HepG2 (cell line): ENCODE results near the gene RASIP1. TPM values are rescaled to one million over a fixed set of nuclear protein-coding genes. Genes with fewer than 3 reads are reported as not detected.

Experiments used
- ASH2L ChIP-seq: fragments of 300-600, 200-600 bp; sonication (generic); IDR thresholded peaks from 2 replicates; pipeline ENCODE4 v1.7.0; 2017; ENCODE audit warnings: low read depth, mild to moderate bottlenecking, moderate library complexity, mixed read lengths, low read length; ENCODE audit not compliant: insufficient read length
- BATF2 ChIP-seq: sonication (generic); formaldehyde crosslinking; IDR thresholded peaks from 2 replicates; pipeline ENCODE4 v1.8.0; 2022; ENCODE audit warnings: mild to moderate bottlenecking, missing genetic modification reagents, moderate library complexity
- CTCF ChIP-seq: sonication (generic); formaldehyde crosslinking; IDR thresholded peaks from 2 replicates; pipeline ENCODE4 v1.5.0; 2020; ENCODE audit warnings: mild to moderate bottlenecking, missing genetic modification reagents, moderate library complexity
- DRAP1 ChIP-seq: IDR thresholded peaks from 2 replicates; pipeline ENCODE4 v1.6.1; 2016; ENCODE audit warnings: missing genetic modification reagents, missing compliant biosample characterization
- EP300 ChIP-seq, 3 experiments: sonication (generic) in 1 of 3; formaldehyde crosslinking in 1 of 3; IDR thresholded peaks; 2 replicates each; pipeline versions ENCODE4 v1.5.1 to v1.6.1; 2011 to 2020; ENCODE audit warnings: low read depth in 2 of 3, low read length in 2 of 3, borderline replicate concordance in 1 of 3, improper control_type of control experiment in 1 of 3, mild to moderate bottlenecking in 1 of 3, missing genetic modification reagents in 1 of 3, moderate library complexity in 1 of 3
- HNF4A ChIP-seq: sonication (generic); formaldehyde crosslinking; IDR thresholded peaks from 2 replicates; pipeline ENCODE4 v1.4.0; 2020; ENCODE audit warnings: missing genetic modification reagents
- HNRNPUL1 ChIP-seq: fragments of 200-400 bp; formaldehyde crosslinking; IDR thresholded peaks from 2 replicates; pipeline ENCODE4 v1.6.1; 2017; ENCODE audit warnings: low read depth, mild to moderate bottlenecking, low read length, moderate library complexity
- MTERF4 ChIP-seq: sonication (generic); formaldehyde crosslinking; IDR thresholded peaks from 2 replicates; pipeline ENCODE4 v1.8.0; 2023; ENCODE audit warnings: mild to moderate bottlenecking, missing genetic modification reagents
- NBN ChIP-seq: fragments of 450-650 bp; conservative IDR thresholded peaks from 2 replicates; pipeline ENCODE4 v1.6.1; 2017
- NRL ChIP-seq: sonication (generic); formaldehyde crosslinking; IDR thresholded peaks from 2 replicates; pipeline ENCODE4 v1.5.0; 2020; ENCODE audit warnings: missing genetic modification reagents, mild to moderate bottlenecking, moderate library complexity, borderline replicate concordance
- SKI ChIP-seq: fragments of 450-650 bp; IDR thresholded peaks from one replicate; pipeline ENCODE4 v1.6.1; 2018; ENCODE audit warnings: mild to moderate bottlenecking; ENCODE audit not compliant: partially characterized antibody
- ZBED4 ChIP-seq: sonication (generic); formaldehyde crosslinking; IDR thresholded peaks from 2 replicates; pipeline ENCODE4 v1.4.0; 2020; ENCODE audit warnings: missing genetic modification reagents, borderline replicate concordance
- ZFP82 ChIP-seq: sonication (generic); formaldehyde crosslinking; IDR thresholded peaks from 2 replicates; pipeline ENCODE4 v1.5.1; 2020; ENCODE audit warnings: mild to moderate bottlenecking, missing genetic modification reagents, borderline replicate concordance
- ZNF282 ChIP-seq: fragments of 450-650 bp; IDR thresholded peaks from 2 replicates; pipeline ENCODE4 v1.6.1; 2018; ENCODE audit not compliant: partially characterized antibody
- ZNF451 ChIP-seq: sonication (generic); formaldehyde crosslinking; IDR thresholded peaks from 2 replicates; pipeline ENCODE4 v1.5.0; 2020; ENCODE audit warnings: mild to moderate bottlenecking, missing genetic modification reagents
- ZNF782 ChIP-seq: sonication (generic); formaldehyde crosslinking; IDR thresholded peaks from 2 replicates; pipeline ENCODE4 v1.4.0; 2020; ENCODE audit warnings: missing genetic modification reagents, mild to moderate bottlenecking, borderline replicate concordance
- ZNF790 ChIP-seq: sonication (generic); formaldehyde crosslinking; IDR thresholded peaks from 2 replicates; pipeline ENCODE4 v1.8.0; 2022; ENCODE audit warnings: missing genetic modification reagents, mild to moderate bottlenecking, borderline replicate concordance
- ZZZ3 ChIP-seq: sonication (generic); formaldehyde crosslinking; IDR thresholded peaks from 2 replicates; pipeline ENCODE4 v1.4.0; 2020; ENCODE audit warnings: missing genetic modification reagents, mild to moderate bottlenecking, borderline replicate concordance
- polyA plus RNA-seq, 8 experiments: library from polyadenylated mRNA; depleted of rRNA in 3 of 8; stranded (reverse) in 7 of 8; unstranded in 1 of 8; fragments of >200 nt; fragmentation: Illumina TruSeq in 4 of 8; extraction: Trizol in 4 of 8; gene quantifications; 2 replicates each; pipeline versions ENCODE4 v1.2.1 to v1.2.3, GENCODE V29; 2011 to 2016; ENCODE audit warnings: low read depth in 4 of 8, missing spikeins in 1 of 8, mixed read lengths in 1 of 8; ENCODE audit not compliant: insufficient read depth in 1 of 8
- total RNA-seq, 5 experiments: library from RNA; depleted of rRNA; stranded (reverse); fragments of >200 nt; fragmentation: Illumina TruSeq; extraction: Trizol; gene quantifications; 2 replicates each; pipeline ENCODE4 v1.2.3, GENCODE V29; 2016; ENCODE audit warnings: low read depth in 1 of 5

Gene RASIP1
- total and polyA plus RNA-seq, 2 of the 13 experiments (the other 11 are each of a cell fraction or from before 2014, with no cell fraction given), result 0.44 to 0.58 TPM

GRCh38 chr19:48714759-48715675, 25.4 kb downstream of the RASIP1 start (continued):
- TF ChIP-seq ZBED4, result no peak; the same call in 1 of the 2 replicates
- TF ChIP-seq ZFP82 (CRISPR knock-in tag), result 0 out of 2 replicates have a peak, but pooled peaks have one; percentile 8
- TF ChIP-seq ZNF782, result no peak
- 0 out of 2 replicates have a peak, but pooled peaks have one; percentile 33 for TF ChIP-seq ZNF451
- TF ChIP-seq ZNF282, result no peak
- no peak for TF ChIP-seq NBN
- peak in 1 of 2 experiments; percentile 5; a peak in 1 of 4 replicates for TF ChIP-seq EP300 (IDR thresholded peaks at IDR 0.05; ENCODE audit: low read depth in 2 of 2, low read length in 2 of 2)
- no peak for TF ChIP-seq EP300 (CRISPR knock-in tag; IDR thresholded peaks at IDR 0.05; ENCODE audit: borderline replicate concordance)
- TF ChIP-seq NRL, result 0 out of 2 replicates have a peak, but pooled peaks have one; percentile 34
- TF ChIP-seq ZZZ3 (CRISPR knock-in tag), result 0 out of 2 replicates have a peak, but pooled peaks have one; percentile 48
- no peak for TF ChIP-seq MTERF4
- TF ChIP-seq ASH2L, result peak; percentile 25
- peak; percentile 28; the same call in 1 of the 2 replicates for TF ChIP-seq DRAP1 (CRISPR knock-in tag)
- TF ChIP-seq HNF4A (CRISPR knock-in tag), result peak; percentile 51
- TF ChIP-seq CTCF (CRISPR knock-in tag), result no peak
- TF ChIP-seq SKI, result no peak
- no peak for TF ChIP-seq HNRNPUL1
- 0 out of 2 replicates have a peak, but pooled peaks have one; percentile 11 for TF ChIP-seq ZNF790 (CRISPR knock-in tag)
- no peak for TF ChIP-seq BATF2 (CRISPR knock-in tag)
